ENCODE results near the gene PMAIP1. TPM values are rescaled to one million over a fixed set of nuclear protein-coding genes. Genes with fewer than 3 reads are reported as not detected.

The PMAIP1 gene
- total and polyA plus RNA-seq, 2 of the 8 experiments (the other 6 are each of a cell fraction or from before 2014, with no cell fraction given) = 51.7 to 84.1 TPM

DNA sequence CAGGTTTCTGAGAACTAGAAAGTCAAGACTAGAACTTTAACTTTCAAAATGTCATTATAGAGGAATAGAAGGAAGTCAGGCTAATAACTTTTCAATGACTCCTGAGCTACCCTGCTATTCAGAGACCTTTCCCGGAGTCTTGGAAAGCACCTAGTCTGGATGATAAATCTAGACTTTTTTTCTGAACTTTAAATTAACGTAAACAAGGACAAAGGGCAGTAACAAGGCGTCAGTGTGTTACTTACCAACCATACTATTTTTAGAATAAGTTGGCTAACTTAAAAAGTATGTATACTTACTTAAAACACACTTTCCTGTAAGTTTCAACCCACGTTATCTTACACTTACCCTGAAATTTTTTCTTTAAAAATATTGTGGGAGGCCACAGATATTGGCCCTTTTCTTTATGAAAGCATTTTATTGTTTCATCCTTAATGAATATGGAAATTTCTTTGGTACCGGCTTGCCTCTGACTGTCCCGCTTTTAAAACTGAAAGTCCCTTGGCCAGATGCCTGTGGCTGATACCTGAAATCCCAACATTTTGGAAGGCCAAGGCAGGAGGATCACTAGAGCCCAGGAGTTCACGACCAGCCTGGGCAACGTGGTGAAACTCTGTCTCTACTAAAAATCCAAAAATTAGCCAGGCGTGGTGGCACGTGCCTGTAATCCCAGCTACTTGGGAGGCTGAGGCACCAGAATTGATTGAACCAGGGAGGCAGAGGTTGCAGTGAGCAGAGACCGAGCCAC lies 9.7 kb downstream of the PMAIP1 start:
- Histone ChIP-seq H3K9ac (replicated peaks in 1 of 4; ENCODE audit: extremely low read depth in 1 of 4, low read depth in 3 of 4, low read length in 3 of 4) (no peak overlapping the region), H3K4ac (replicated peaks; ENCODE audit: insufficient read length, low read depth, low read length) (no peak overlapping the region), H4K91ac (replicated peaks; ENCODE audit: insufficient read length, low read length) (no peak overlapping the region), H2BK120ac (replicated peaks; ENCODE audit: low read depth, low read length) (no peak overlapping the region), H3K9me3 (ENCODE audit: insufficient read depth in 2 of 2, low read depth in 1 of 2, low read length in 1 of 2) (no peaks in the 10 kb centered on the region), H3K4me3 (ENCODE audit: extremely low read depth in 1 of 4, insufficient read depth in 2 of 4, low read depth in 3 of 4, low read length in 4 of 4) (no peak overlapping the region), H3K56ac (replicated peaks; ENCODE audit: insufficient read length, low read depth, low read length) (no peak overlapping the region), H3K23ac (ENCODE audit: insufficient read length) (no peak overlapping the region), H3K79me2 (ENCODE audit: control insufficient read depth in 1 of 2, insufficient read depth in 2 of 2, low read length in 2 of 2) (0 out of 4 replicates have a peak, but pooled peaks cover 0 to under 1% of the 10 kb centered on the region in 2 experiments), H4K5ac (ENCODE audit: insufficient read length, low read depth, low read length) (no peak overlapping the region), H3K23me2 (ENCODE audit: low read depth, low read length) (no peaks in the 10 kb centered on the region), H2AFZ (ENCODE audit: low read length) (no peak overlapping the region), H2BK15ac (ENCODE audit: low read length) (no peak overlapping the region), H2BK5ac (ENCODE audit: low read depth, low read length) (no peak overlapping the region), H3K4me1 (replicated peaks in 1 of 4; ENCODE audit: control insufficient read depth in 3 of 4, insufficient read depth in 4 of 4, low read length in 3 of 4) (peaks cover 2 to 18% (median 8%) of the 10 kb centered on the region in 4 experiments; a peak in 4 of 7 replicates), H3K14ac (ENCODE audit: insufficient read length) (no peak overlapping the region), H4K8ac (ENCODE audit: extremely low read depth, insufficient read depth, low read length) (no peak overlapping the region), H2AK5ac (ENCODE audit: low read depth, low read length) (no peak overlapping the region), H3K27ac (ENCODE audit: low read depth, low read length) (no peak overlapping the region), H3K4me2 (ENCODE audit: insufficient read depth in 1 of 2, low read depth in 2 of 2, low read length in 2 of 2) (no peak overlapping the region), H3K27me3 (replicated peaks in 1 of 4; ENCODE audit: control insufficient read depth in 3 of 4, extremely low read depth in 1 of 4, insufficient read depth in 3 of 4, low read length in 3 of 4) (no peaks in the 10 kb centered on the region), H3K79me1 (ENCODE audit: low read depth, low read length) (no peaks in the 10 kb centered on the region), H2BK12ac (ENCODE audit: low read depth, low read length) (no peak overlapping the region), H3K36me3 (ENCODE audit: control insufficient read depth in 2 of 4, insufficient read depth in 4 of 4, low read length in 3 of 4) (0 out of 8 replicates have a peak, but pooled peaks cover 0 to under 1% (median 0%) of the 10 kb centered on the region in 4 experiments), H3K18ac (ENCODE audit: extremely low read depth, low read length) (no peak overlapping the region), H4K20me1 (replicated peaks in 1 of 2; ENCODE audit: control insufficient read depth in 1 of 2, insufficient read depth in 2 of 2, low read length in 2 of 2) (peaks cover 0 to 2% of the 10 kb centered on the region in 2 experiments), H2BK20ac (ENCODE audit: low read length) (no peak overlapping the region)
- POLR2A ChIA-PET (ENCODE audit: partially characterized antibody) = interaction anchor here (6.9 kb wide), 1 partner anchor 9 kb away, joined by 47 read pairs; the partner anchor contains the start of gene PMAIP1
- DNase-seq (ENCODE audit: low read depth in 1 of 2, low spot score in 2 of 2) = no peak
- TF ChIP-seq GTF2F1 (IDR thresholded peaks at IDR 0.05; ENCODE audit: borderline replicate concordance, low read depth, low read length) = no peak
- no peak for TF ChIP-seq CBX5 (IDR thresholded peaks at IDR 0.05; ENCODE audit: low read depth, low read length)
- no peak for TF ChIP-seq SP4 (IDR thresholded peaks at IDR 0.05; ENCODE audit: low read length)
- TF ChIP-seq, protein P1, sequence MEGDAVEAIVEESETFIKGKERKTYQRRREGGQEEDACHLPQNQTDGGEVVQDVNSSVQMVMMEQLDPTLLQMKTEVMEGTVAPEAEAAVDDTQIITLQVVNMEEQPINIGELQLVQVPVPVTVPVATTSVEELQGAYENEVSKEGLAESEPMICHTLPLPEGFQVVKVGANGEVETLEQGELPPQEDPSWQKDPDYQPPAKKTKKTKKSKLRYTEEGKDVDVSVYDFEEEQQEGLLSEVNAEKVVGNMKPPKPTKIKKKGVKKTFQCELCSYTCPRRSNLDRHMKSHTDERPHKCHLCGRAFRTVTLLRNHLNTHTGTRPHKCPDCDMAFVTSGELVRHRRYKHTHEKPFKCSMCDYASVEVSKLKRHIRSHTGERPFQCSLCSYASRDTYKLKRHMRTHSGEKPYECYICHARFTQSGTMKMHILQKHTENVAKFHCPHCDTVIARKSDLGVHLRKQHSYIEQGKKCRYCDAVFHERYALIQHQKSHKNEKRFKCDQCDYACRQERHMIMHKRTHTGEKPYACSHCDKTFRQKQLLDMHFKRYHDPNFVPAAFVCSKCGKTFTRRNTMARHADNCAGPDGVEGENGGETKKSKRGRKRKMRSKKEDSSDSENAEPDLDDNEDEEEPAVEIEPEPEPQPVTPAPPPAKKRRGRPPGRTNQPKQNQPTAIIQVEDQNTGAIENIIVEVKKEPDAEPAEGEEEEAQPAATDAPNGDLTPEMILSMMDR (IDR thresholded peaks at IDR 0.05; ENCODE audit: control extremely low read depth in 1 of 3, insufficient read depth in 1 of 3, low read depth in 1 of 3, low read length in 3 of 3) = no peak
- no peak for TF ChIP-seq HDAC2 (IDR thresholded peaks at IDR 0.05; ENCODE audit: borderline replicate concordance in 1 of 2, low read depth in 2 of 2, low read length in 2 of 2)
- no peak for TF ChIP-seq SRF (IDR thresholded peaks at IDR 0.05; ENCODE audit: low read depth, low read length)
- CTCF ChIA-PET (ENCODE audit: partially characterized antibody) = interaction anchor here (0.6 to 0.8 kb wide), 2 partner anchors 13 to 20 kb away, joined by 3 to 4 read pairs; no protein-coding TSS in a partner anchor
- no peak for FAIRE-seq
- WGBS, 2 experiments (ENCODE audit: extremely low coverage in 1 of 2, insufficient coverage in 1 of 2, insufficient read length in 1 of 2, insufficient replicate concordance in 2 of 2, low coverage in 1 of 2, low lambda C conversion rate in 2 of 2, missing lambda C conversion rate in 1 of 2) = 75% methylated on average over 11 of the region's 11 CpGs; no CpG with 5 or more reads in 1 of the 2 experiments
